Measurements from ENCODE around the gene URB1.

DNA sequence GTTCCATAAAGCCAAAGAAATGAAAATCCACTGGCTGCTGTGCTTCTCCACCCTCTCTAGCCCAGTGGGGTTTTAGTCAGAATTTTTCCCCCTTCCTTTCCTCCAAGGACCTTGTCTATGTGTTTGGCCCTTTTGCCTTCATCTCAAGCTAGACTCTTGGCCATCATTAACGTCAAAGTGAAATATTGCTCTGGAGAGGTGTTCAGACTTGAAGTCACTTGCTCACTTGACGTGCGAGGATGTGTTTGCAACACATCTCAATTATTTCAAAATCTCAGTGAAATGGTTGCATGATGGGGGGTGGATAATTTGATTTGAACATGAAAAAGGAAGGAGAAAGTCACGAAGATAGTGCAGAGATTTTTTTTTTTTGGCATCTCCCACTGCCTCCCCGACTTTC, 33.3 kb upstream of the URB1 start:
- TF ChIP-seq, protein P1, sequence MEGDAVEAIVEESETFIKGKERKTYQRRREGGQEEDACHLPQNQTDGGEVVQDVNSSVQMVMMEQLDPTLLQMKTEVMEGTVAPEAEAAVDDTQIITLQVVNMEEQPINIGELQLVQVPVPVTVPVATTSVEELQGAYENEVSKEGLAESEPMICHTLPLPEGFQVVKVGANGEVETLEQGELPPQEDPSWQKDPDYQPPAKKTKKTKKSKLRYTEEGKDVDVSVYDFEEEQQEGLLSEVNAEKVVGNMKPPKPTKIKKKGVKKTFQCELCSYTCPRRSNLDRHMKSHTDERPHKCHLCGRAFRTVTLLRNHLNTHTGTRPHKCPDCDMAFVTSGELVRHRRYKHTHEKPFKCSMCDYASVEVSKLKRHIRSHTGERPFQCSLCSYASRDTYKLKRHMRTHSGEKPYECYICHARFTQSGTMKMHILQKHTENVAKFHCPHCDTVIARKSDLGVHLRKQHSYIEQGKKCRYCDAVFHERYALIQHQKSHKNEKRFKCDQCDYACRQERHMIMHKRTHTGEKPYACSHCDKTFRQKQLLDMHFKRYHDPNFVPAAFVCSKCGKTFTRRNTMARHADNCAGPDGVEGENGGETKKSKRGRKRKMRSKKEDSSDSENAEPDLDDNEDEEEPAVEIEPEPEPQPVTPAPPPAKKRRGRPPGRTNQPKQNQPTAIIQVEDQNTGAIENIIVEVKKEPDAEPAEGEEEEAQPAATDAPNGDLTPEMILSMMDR (conservative IDR thresholded peaks at IDR 0.05; ENCODE audit: low read depth in 2 of 2), result no peak
- TF ChIP-seq EZH2 (IDR thresholded peaks at IDR 0.05; ENCODE audit: low read depth, unreplicated experiment), result no peak
- TF ChIP-seq CREB1 (CRISPR knock-in tag; IDR thresholded peaks at IDR 0.05; ENCODE audit: low read depth), result no peak
- no peak for TF ChIP-seq POLR2AphosphoS5 (IDR thresholded peaks at IDR 0.05; ENCODE audit: low read depth)
- TF ChIP-seq, protein P2, sequence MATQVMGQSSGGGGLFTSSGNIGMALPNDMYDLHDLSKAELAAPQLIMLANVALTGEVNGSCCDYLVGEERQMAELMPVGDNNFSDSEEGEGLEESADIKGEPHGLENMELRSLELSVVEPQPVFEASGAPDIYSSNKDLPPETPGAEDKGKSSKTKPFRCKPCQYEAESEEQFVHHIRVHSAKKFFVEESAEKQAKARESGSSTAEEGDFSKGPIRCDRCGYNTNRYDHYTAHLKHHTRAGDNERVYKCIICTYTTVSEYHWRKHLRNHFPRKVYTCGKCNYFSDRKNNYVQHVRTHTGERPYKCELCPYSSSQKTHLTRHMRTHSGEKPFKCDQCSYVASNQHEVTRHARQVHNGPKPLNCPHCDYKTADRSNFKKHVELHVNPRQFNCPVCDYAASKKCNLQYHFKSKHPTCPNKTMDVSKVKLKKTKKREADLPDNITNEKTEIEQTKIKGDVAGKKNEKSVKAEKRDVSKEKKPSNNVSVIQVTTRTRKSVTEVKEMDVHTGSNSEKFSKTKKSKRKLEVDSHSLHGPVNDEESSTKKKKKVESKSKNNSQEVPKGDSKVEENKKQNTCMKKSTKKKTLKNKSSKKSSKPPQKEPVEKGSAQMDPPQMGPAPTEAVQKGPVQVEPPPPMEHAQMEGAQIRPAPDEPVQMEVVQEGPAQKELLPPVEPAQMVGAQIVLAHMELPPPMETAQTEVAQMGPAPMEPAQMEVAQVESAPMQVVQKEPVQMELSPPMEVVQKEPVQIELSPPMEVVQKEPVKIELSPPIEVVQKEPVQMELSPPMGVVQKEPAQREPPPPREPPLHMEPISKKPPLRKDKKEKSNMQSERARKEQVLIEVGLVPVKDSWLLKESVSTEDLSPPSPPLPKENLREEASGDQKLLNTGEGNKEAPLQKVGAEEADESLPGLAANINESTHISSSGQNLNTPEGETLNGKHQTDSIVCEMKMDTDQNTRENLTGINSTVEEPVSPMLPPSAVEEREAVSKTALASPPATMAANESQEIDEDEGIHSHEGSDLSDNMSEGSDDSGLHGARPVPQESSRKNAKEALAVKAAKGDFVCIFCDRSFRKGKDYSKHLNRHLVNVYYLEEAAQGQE (IDR thresholded peaks at IDR 0.05; ENCODE audit: unreplicated experiment), result no peak
- TF ChIP-seq EZH2phosphoT487 (IDR thresholded peaks at IDR 0.05; ENCODE audit: unreplicated experiment), result no peak
